HG03060 (cell line): ENCODE results near the gene CNTNAP2.
"Not testable (repeated sequence)": the region's sequence is repeated elsewhere in the genome, so short reads cannot be mapped to it uniquely, and the experiment has no call there.

Experiments
- ATAC-seq: cut with Tn5 transposase; IDR thresholded peaks from one replicate; pipeline ENCODE4 v1.9.1; 2021; ENCODE audit warnings: low read depth, moderate number of reproducible peaks; ENCODE audit not compliant: unreplicated experiment

Gene CNTNAP2

GRCh38 chr7:147774461-147774860, 1657.9 kb downstream of the CNTNAP2 start:
- no peak for ATAC-seq

- ATAC-seq = no peak
These were observed 1659.1 kb downstream of the CNTNAP2 start for GRCh38 chr7:147775516-147776284.

GRCh38 chr7:147777309-147777708, 1660.7 kb downstream of the CNTNAP2 start:
- ATAC-seq = no peak

GRCh38 chr7:147779949-147780348, 1663.3 kb downstream of the CNTNAP2 start:
- no peak for ATAC-seq

GRCh38 chr7:147796581-147796980, 1680.0 kb downstream of the CNTNAP2 start:
- ATAC-seq = no peak

- no peak for ATAC-seq
These were observed 1681.4 kb downstream of the CNTNAP2 start for GRCh38 chr7:147798001-147798400.

- ATAC-seq = not testable (repeated sequence)
These were observed 1685.2 kb downstream of the CNTNAP2 start for GRCh38 chr7:147801762-147802161.

GRCh38 chr7:147803151-147803550, 1686.5 kb downstream of the CNTNAP2 start:
- ATAC-seq = no peak

GRCh38 chr7:147803606-147804005, 1687.0 kb downstream of the CNTNAP2 start:
- no peak for ATAC-seq

GRCh38 chr7:147804032-147804431, 1687.4 kb downstream of the CNTNAP2 start:
- ATAC-seq = no peak

GRCh38 chr7:147805996-147806576, 1689.5 kb downstream of the CNTNAP2 start:
- ATAC-seq = no peak

GRCh38 chr7:147809786-147810185, 1693.2 kb downstream of the CNTNAP2 start:
- no peak for ATAC-seq

- ATAC-seq = no peak
These were observed 1693.7 kb downstream of the CNTNAP2 start for GRCh38 chr7:147810269-147810668.

GRCh38 chr7:147811923-147812322, 1695.3 kb downstream of the CNTNAP2 start:
- ATAC-seq = no peak

GRCh38 chr7:147813316-147813715, 1696.7 kb downstream of the CNTNAP2 start:
- no peak for ATAC-seq

- no peak for ATAC-seq
These were observed 1701.7 kb downstream of the CNTNAP2 start for GRCh38 chr7:147818317-147818716.

GRCh38 chr7:147824671-147825070, 1708.1 kb downstream of the CNTNAP2 start:
- ATAC-seq = no peak

GRCh38 chr7:147829016-147829415, 1712.4 kb downstream of the CNTNAP2 start:
- no peak for ATAC-seq

- ATAC-seq = no peak
These were observed 1717.0 kb downstream of the CNTNAP2 start for GRCh38 chr7:147833557-147833956.

- no peak for ATAC-seq
These were observed 1717.4 kb downstream of the CNTNAP2 start for GRCh38 chr7:147833970-147834369.

GRCh38 chr7:147852833-147853232, 1736.2 kb downstream of the CNTNAP2 start:
- no peak for ATAC-seq
